WERI-Rb-1 (cell line): ENCODE results near the gene TASP1.

Source experiments
- DNase-seq: peaks from one replicate; pipeline ENCODE4 v3.0.0-alpha.2; 2020
- H3K27ac ChIP-seq: fragments of 250-450 bp; sonication (Bioruptor Pico); 2 replicates; pipeline ENCODE4 v1.5.1; 2020; ENCODE audit warnings: mild to moderate bottlenecking, moderate library complexity
- H3K27me3 ChIP-seq: fragments of 250-450 bp; sonication (Bioruptor Pico); 2 replicates; pipeline ENCODE4 v1.5.1; 2021; ENCODE audit warnings: mild to moderate bottlenecking, low read depth, moderate library complexity; ENCODE audit not compliant: insufficient read depth, severe bottlenecking
- H3K36me3 ChIP-seq: fragments of 250-450 bp; sonication (Bioruptor Pico); 2 replicates; pipeline ENCODE4 v1.5.1; 2020; ENCODE audit warnings: mild to moderate bottlenecking, moderate library complexity
- H3K4me3 ChIP-seq: 2 replicates; pipeline ENCODE4 v1.5.1; 2011; ENCODE audit warnings: low read depth, mild to moderate bottlenecking, control low read depth, low read length
- H3K9me3 ChIP-seq: fragments of 250-450 bp; sonication (Bioruptor Pico); 2 replicates; pipeline ENCODE4 v1.5.1; 2021; ENCODE audit warnings: mild to moderate bottlenecking, moderate library complexity; ENCODE audit not compliant: severe bottlenecking
- TF ChIP-seq, protein P1 (sequence below): IDR thresholded peaks from 2 replicates; pipeline ENCODE4 v1.5.1; 2011; ENCODE audit warnings: low read depth, mild to moderate bottlenecking, control low read depth, inconsistent platforms, low read length

TASP1 gene

DNA sequence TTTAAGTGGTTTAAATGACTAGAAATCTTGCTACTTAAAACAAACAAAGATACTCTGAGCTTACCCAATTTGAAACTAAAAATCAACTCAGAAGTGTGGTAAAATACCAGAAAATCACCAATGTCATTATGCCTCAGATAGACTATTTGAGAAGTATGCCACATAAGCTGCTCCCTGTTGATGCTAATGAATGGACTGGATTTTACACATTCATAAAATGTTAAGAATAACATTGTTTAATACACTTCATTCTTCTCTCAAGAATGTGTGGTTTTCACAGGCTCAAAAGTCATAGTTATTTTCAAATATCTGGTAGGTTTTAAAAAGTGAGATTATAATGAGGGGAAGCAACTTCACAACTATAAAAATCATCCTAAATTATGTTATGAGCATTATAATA, 170.6 kb downstream of the TASP1 start:
- Histone ChIP-seq H3K27ac (no peak overlapping the region), H3K4me3 (no peak overlapping the region), H3K27me3 (no peaks in the 10 kb centered on the region), H3K9me3 (no peaks in the 10 kb centered on the region), H3K36me3 (no peaks in the 10 kb centered on the region)
- TF ChIP-seq, protein P1, sequence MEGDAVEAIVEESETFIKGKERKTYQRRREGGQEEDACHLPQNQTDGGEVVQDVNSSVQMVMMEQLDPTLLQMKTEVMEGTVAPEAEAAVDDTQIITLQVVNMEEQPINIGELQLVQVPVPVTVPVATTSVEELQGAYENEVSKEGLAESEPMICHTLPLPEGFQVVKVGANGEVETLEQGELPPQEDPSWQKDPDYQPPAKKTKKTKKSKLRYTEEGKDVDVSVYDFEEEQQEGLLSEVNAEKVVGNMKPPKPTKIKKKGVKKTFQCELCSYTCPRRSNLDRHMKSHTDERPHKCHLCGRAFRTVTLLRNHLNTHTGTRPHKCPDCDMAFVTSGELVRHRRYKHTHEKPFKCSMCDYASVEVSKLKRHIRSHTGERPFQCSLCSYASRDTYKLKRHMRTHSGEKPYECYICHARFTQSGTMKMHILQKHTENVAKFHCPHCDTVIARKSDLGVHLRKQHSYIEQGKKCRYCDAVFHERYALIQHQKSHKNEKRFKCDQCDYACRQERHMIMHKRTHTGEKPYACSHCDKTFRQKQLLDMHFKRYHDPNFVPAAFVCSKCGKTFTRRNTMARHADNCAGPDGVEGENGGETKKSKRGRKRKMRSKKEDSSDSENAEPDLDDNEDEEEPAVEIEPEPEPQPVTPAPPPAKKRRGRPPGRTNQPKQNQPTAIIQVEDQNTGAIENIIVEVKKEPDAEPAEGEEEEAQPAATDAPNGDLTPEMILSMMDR: no peak
- DNase-seq: no peak

DNA sequence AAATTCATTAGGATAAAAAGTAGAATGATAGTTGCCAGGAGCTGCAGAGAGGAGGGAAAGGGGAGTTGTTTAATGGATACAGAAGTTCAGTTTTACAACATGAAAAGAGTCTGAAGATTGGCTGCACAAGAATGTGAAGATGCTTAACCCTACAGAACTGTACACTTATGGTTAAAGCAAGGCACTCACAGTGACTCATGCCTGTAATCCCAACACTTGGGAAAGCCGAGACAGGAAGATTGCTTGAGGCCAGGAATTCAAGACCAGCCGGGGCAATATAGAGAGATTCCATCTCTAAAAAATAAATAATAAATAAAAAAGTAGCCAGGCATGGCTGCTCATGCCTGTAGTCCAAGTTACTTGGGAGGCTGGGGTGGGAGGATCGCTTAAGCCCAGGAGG, 174.0 kb downstream of the TASP1 start:
- Histone ChIP-seq H3K36me3 (no peaks in the 10 kb centered on the region), H3K4me3 (no peak overlapping the region)
- TF ChIP-seq, protein P1: no peak

DNA sequence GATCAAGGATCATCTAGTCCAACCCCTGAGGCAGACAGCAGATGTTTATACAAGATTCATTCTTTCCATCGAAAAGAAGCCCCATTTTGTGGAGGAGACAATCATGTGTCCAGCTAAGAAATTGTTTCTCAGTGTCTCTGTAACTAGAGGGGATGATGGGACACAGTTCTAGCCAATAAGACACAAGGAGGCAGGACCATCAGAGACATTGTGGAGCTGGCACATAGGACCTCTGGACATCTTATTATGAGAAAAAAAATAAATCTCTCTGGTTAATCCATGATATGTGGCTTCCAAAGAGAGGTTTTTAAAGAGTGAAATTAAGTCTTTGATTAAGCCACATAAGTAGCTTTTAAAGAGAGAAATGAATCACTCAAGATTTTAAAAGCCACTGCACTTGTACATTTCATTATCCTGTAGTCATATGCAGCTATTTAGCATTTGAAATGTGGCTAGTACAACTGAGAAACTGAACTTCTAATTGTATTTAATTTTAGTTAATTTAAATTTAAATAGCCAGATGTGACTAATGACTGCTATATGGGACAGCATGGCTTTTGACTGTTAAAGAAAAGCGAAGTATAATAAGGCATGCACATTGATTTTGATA, 176.8 kb downstream of the TASP1 start:
- Histone ChIP-seq H3K4me3 (no peak overlapping the region), H3K27me3 (no peaks in the 10 kb centered on the region), H3K27ac (no peak overlapping the region), H3K9me3 (no peaks in the 10 kb centered on the region), H3K36me3 (no peaks in the 10 kb centered on the region)
- no peak for DNase-seq
- TF ChIP-seq, protein P1: no peak

More for the DNA sequence above, 174.0 kb downstream of the TASP1 start:
- DNase-seq: no peak
- no peaks in the 10 kb centered on the region for H3K9me3 ChIP-seq
- H3K27me3 ChIP-seq: no peaks in the 10 kb centered on the region
- H3K27ac ChIP-seq: no peak overlapping the region

DNA sequence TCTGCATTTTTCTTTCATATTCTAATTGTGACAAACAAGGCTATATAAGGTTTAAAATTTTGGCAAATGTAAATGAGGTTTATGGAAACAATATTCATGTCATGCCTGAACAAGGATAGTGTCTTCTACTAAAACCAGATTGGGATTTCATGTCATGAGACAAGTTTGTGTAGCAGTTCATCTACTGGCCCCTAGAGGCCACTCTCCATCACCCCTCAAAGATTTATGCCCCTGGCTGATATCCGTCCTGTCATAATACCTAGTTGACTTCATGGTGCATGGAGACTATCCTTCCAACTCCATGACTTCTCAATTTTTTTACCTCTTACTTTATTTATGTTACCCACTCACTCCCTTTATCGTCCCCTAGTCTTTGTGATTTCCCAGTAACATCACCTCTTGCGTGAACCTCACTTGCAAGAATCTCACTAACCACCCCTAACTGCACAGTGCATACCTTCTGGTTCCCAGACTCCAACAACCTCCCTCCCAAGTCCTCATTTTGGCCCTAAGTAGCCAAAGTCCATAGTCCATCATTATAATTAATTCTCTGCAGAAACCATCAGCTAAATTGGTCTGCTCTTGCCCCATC, 179.8 kb downstream of the TASP1 start:
- H3K4me3 ChIP-seq: no peak overlapping the region
- TF ChIP-seq, protein P1: peak; percentile 78
- H3K9me3 ChIP-seq: no peaks in the 10 kb centered on the region
- H3K36me3 ChIP-seq: no peaks in the 10 kb centered on the region
- H3K27me3 ChIP-seq: no peaks in the 10 kb centered on the region
- peak; percentile 16 for DNase-seq
- H3K27ac ChIP-seq: no peak overlapping the region

DNA sequence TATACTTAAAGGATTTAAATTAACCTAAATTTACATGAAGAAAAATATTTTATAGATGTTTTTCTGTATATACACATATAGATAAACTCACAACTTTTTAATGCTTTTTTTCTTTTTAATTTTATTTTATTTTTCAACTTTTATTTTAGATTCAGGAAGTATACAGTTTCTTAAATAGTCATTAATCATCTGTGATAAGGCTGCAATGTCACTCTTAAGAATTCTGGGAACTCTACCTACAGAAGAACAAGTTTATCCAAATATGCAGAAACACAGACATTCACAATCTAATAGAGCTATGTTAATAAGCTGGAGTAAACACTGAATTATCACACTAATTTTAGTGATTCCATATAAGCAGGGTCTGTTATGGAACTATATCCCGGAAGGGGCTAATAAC, 181.2 kb downstream of the TASP1 start:
- no peak for DNase-seq
- Histone ChIP-seq H3K36me3 (no peaks in the 10 kb centered on the region), H3K4me3 (no peak overlapping the region), H3K27ac (no peak overlapping the region), H3K27me3 (no peaks in the 10 kb centered on the region), H3K9me3 (no peaks in the 10 kb centered on the region)
- TF ChIP-seq, protein P1: no peak

DNA sequence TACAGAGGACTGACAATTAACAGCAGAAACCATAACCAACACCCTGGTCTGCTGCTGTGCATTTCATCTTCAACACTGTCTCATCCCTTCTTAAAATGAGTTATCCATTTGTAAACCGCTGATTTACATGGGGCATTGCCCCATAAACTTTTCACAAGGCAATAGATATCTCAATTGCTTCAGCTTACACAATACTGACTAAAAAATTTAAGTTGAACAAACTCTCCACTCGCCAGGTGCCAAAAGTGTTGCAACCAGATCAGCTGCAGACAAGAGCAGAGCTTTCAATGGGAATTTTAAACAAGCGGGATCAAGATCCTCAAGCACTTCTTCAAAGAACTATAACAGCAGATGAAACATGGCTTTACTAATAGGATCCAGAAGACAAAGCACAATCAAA, 183.0 kb downstream of the TASP1 start:
- H3K27me3 ChIP-seq: no peaks in the 10 kb centered on the region
- no peak overlapping the region for H3K4me3 ChIP-seq
- H3K9me3 ChIP-seq: no peaks in the 10 kb centered on the region
- DNase-seq: no peak
- TF ChIP-seq, protein P1: no peak
- no peaks in the 10 kb centered on the region for H3K36me3 ChIP-seq
- no peak overlapping the region for H3K27ac ChIP-seq
